Peyer's patch (tissue), 4 donors: ENCODE results near the gene SPIN1.

Experiments
- POLR2A ChIP-seq, 2 donors: fragments of 450-650 bp; IDR thresholded peaks; one replicate each; pipeline ENCODE4 v1.5.1; 2017; ENCODE audit warnings: antibody characterized with exemption in 2 of 2, mild to moderate bottlenecking in 2 of 2, moderate library complexity in 2 of 2
- TF ChIP-seq, protein P1 (sequence below), 6 experiments: fragments of 450-650 bp in 4 of 6; fragments of 200-600 bp in 2 of 6; sonication (generic) in 1 of 6; IDR thresholded peaks; one replicate each; pipeline ENCODE4 v1.5.1; 2017 to 2019; ENCODE audit warnings: antibody characterized with exemption in 6 of 6, mild to moderate bottlenecking in 3 of 6, moderate library complexity in 1 of 6

DNA sequence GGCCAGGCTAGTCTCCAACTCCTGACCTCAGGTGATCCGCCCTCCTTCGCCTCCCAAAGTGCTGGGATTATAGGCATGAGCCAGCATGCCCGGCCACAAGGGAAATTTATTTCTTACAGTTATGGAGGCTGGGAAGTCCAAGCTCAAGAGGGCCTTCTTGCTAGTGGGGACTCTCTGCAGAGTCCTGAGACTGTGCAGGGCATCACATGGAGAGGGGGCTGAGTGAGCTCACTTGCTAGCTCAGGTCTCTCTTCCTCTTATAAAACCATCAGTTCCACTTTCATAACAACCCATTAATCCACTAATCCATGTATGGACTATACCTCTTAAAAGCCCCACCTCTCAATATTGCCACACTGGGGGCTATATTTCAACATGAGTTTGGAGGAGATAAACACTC lies 5.1 kb upstream of the SPIN1 start:
- TF ChIP-seq POLR2A (IDR thresholded peaks at IDR 0.05), result no peak
- TF ChIP-seq, protein P1, sequence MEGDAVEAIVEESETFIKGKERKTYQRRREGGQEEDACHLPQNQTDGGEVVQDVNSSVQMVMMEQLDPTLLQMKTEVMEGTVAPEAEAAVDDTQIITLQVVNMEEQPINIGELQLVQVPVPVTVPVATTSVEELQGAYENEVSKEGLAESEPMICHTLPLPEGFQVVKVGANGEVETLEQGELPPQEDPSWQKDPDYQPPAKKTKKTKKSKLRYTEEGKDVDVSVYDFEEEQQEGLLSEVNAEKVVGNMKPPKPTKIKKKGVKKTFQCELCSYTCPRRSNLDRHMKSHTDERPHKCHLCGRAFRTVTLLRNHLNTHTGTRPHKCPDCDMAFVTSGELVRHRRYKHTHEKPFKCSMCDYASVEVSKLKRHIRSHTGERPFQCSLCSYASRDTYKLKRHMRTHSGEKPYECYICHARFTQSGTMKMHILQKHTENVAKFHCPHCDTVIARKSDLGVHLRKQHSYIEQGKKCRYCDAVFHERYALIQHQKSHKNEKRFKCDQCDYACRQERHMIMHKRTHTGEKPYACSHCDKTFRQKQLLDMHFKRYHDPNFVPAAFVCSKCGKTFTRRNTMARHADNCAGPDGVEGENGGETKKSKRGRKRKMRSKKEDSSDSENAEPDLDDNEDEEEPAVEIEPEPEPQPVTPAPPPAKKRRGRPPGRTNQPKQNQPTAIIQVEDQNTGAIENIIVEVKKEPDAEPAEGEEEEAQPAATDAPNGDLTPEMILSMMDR (IDR thresholded peaks at IDR 0.05), result no peak
